SKM-1 treated with dmso at 0.1 percent for 144 hours (cell line): ENCODE measurements around the gene TXN.
A peak's percentile ranks its signal among the peaks of the same experiment; 100 is the strongest.
"Not testable (repeated sequence)": the region's sequence is repeated elsewhere in the genome, so short reads cannot be mapped to it uniquely, and the experiment has no call there.

ENCODE experiments used
- DNase-seq: peaks from one replicate; lab custom pipeline; 2025; ENCODE audit not compliant: unreplicated experiment; lab: John Stamatoyannopoulos, UW

Gene TXN

DNA sequence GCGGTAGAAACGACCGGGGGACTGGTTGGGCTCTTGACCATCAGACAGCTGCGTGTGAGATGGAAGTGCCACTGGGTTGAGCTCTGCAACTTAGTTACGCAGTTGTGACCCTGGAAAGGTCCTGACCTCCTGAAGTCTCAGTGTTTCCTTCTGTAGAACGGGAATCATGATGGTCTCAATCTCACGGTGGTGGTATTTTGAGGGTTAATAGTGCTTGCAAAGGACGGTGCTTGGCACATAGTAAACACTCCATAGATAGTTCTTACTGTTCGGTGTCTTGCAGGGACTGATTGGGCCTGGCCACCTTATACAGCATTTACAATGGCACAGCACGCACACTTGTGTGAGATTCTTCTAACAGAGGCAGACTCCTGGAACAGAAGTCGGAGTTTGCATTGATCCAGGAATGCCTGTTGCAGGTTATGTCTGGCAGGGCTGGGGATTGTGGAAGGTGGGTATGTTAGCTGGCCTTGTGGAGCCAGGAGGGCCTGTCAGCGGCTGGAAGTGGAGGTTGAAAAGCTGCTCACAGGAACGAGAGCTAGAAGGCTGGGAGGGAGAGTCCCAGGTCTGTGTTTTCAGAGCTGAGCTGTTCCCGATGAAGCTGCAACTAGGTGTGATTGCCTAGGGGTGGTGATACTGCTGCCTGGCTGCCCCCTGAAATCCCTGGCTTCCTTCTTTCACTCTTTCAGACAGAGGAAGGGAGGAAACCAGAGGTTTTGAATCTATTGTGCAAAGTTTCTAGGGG, 962 bp upstream of the TXN start:
- DNase-seq: no peak

DNA sequence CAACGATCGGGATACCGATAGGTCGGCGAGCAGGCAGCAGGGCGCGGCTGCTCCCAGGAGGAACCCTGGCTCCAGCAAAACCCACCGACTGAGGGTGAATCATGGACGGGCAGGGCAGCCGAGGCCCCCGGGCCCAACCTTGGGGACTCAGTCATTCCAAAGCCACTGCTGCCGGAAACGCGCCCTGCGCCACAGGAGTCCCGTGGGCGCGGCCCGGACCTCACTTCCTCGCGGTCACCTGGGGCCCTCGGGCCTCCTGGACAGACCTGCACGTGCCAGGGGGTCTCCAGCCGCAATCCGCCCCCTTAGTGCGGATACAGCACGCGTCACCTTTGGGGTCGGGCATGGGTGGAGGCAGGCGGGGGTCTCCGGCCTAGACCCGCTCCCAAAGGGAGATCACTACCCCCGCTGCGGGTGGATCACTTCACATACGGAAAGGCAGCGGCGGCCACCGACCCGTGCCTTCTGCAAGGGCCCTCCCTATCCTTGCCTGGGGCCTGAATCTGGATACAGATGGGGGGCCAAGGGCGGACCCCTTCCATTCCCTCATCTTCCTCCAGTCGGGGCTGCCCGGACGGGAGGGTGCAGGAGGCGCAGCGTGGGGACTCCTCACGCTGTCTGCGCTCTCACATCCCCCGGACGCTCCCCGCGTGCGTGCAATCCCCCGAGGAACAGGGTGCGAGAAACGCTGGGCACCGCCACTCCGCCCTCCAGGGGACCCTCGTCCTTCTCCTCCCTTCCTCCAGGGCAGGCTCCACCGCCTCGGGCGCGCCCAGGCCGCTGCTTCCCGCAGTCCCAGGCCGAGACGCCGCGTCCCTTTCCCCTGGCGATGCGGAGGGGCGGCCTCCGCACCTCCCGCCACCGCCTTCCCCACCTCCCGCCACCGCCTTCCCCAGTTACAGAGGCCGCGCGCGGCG, 586 bp downstream of the TXN start:
- no peak for DNase-seq

DNA sequence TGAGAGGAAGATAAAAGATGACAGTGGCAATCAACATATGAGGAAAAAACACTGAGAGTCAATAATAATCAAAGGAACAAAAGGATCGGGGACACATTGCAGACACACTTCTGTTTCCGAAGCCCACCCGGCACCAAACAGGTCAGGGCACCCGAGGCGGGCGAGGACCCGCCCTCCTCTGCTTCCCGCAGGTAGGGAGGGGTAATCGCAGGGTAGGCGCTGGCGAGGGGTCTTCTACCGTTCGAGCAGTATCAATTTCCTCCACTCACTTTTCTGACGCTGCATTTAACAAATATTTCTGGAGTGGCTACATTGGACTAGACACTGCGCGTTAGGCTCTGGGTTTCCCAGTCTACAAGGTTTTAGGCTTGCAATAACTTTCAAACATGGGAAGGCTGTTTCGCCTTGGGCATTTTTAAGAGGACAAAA, 1.3 kb downstream of the TXN start:
- no peak for DNase-seq

DNA sequence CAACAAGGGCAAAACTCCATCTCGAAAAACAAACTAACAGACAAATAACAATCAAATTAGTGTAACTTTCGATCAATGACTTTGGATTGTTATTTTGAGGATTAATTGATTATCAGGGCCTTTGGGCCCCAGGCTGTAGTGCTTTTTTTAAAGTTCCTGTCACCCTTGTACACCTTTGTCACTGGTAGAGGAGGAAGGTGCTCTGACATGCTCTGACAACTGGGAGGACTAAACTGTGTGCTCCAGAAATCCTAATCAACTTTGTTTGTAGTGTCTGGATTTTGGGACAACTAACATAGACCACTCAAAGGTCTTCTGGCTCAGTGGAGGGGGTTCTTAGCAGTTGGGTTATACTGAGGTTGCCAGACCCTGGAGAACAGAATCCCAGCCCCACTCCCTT, 1.8 kb downstream of the TXN start:
- no peak for DNase-seq

DNA sequence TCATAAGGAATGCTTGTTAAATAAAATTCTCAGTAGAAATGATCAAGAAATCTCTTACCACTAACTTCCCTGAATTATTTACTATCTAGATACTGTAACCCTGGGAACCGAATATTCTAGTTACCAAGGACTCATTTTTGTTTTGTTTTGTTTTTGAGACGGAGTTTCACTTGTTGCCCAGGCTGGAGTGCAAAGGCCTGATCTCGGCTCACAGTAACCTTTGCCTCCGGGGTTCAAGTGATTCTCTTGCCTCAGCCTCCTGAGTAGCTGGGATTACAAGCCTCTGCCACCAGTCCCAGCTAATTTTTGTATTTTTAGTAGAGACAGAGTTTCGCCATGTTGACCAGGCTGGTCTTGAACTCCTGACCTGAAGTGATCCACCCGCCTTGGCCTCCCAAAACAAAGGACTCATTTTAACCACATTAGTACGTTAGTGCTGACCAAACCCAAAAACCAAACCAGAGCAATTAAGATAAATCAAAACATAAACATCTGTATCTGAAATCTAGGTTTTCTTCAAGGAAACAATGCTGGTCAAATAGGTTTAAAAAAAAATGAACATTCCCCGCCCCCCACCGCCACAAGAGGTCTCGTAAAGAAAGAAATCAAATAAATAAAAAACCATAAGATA, 3.7 kb downstream of the TXN start:
- DNase-seq: no peak

DNA sequence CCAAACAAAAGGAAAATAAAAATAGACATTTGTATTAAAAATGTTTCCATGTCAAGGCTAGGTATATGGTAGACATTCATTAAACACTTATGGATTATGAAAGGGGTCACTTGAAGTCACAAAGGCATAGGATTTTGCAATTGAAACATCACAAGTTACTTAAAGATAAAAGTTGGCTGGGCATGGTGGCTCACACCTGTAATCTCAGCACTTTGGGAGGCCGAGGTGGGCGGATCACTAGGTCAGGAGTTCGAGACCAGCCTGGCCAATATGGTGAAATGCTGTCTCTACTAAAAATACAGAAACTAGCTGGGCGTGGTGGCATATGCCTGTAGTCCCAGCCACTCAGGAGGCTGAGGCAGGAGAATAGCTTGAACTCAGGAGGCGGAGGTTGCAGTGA, 4.5 kb downstream of the TXN start:
- DNase-seq: not testable (repeated sequence)

DNA sequence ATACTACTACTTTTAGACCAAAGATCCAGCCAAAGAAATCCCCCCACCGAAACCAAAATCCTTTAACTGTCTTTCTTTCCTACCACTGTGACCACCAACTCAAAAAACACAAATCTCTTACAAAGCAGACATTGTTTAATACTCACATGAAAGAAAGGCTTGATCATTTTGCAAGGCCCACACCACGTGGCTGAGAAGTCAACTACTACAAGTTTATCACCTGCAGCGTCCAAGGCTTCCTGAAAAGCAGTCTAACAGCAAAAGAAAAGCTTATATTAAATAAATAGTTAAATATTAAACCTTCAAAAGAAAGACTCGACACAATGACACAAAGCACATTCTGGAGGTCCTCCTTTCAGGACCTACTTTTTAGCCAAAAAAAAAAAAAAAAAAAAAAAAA, 5.1 kb downstream of the TXN start:
- no peak for DNase-seq

DNA sequence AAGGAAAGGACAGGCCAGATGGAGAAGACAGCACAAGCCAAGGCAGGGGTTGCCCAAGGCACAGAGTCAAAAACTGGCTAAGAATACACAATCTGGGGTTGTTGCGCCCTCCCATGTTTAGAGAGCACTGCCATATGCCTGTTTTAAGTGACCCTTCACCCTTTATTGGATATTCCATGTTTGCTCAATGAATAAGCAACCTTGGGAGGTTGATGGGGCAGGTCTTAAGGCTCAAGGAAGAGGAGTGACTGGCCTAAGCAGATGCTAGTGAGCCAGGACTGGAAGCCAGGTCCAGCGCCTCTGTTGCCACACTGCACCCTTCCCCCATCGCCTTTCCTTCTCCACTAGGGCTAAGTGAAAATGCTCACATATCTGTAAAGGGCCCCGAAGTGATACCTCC, 6.7 kb downstream of the TXN start:
- no peak for DNase-seq

DNA sequence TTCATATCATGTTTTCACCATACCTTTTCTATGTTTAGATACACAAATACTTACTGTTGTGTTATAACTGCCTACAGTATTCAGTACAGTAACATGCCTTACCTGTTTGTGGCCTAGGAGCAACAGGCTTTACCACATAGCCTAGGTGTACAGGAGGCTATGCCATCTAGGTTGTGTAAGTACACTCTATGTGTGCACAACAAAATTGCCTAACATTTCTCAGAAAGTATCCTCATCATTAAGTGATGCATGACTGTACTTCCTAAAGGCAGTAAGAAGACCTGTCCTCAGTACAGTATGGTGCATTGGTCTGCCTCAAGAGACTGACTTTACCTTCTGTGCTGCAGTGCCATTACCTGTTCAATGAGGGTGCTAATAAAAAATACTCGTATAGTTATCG, 7.9 kb downstream of the TXN start:
- DNase-seq: no peak

DNA sequence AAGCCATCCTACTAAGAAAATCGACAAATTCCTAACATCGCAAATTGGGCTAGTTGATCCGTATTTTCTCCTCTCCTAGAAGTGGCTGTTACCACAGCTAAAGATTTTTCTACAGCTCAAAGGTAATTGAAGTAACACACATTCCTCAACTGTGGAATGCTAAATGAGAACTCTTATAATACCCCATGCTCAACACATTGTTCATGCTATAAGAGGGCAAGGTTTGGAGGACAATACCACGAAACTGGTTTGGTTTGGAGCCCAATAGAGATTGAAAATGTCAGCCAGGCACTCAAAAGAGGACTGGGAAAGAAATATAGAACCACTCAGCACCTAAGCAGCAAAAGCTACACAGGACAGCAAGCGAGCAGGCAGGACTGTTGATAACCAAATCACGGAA, 10.1 kb downstream of the TXN start:
- no peak for DNase-seq

DNA sequence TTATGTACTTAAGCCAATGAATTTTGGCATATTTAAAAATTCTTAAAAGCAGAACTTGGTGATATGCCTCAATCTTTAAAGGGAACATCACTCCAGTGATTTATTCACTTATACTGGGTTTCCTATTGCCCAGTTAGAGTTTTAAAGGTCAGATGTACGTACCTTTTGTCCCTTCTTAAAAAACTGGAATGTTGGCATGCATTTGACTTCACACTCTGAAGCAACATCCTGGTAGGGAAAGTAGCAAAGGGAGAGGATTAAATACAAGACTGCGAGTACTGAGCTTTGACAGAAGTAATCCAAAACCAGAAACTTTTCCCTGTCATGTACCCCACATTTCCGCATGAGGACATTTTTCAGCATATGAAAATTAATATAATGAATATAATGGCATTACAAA, 11.7 kb downstream of the TXN start:
- no peak for DNase-seq

DNA sequence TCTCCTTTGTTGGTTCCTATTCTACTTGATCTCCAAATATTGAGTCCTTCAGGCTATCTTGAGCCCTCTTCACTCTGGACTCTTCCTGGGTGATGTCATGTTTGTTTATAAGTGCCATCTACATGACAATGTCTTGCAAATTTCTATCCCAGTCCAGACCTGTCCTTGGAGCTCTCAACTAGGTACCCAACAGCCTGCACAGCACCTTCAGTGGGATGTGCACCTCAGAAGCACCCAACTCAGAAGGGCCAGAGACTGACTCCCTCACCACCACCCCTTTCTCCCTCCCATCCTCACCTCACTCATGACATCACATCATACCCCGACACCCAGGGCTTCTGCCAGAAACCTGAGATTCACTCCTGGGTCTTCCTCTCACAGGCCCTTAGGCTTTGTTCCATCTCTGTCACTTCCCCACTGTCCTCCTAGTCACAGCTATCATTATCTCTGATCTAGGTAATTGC, 14.4 kb downstream of the TXN start:
- DNase-seq: no peak

DNA sequence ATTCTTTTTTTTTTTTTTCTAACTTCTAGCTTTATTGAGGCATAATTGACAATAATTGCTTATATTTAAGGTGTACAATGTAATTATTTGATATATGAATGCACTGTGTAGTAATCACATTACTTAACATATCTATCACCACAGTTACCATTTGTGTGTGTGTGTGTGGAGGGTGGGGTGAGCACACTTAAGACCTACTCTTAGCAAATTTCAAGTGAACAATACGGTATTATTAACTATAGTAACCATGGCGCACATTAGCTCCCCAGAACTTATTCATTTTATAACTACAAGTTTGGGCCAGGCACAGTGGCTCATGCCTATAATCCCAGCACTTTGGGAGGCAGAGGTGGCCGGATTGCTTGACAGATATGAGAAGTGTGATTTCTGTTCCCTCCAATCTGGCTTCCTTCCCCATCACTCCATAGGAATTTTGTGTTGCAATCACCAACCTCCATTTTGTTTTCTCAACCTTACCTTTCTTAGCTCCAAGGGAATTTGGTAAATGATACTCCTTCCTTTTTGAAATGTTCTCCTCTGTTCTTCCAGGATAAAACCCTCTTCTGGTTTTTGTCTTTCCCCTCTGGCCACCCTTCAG, 14.9 kb downstream of the TXN start:
- no peak for DNase-seq

DNA sequence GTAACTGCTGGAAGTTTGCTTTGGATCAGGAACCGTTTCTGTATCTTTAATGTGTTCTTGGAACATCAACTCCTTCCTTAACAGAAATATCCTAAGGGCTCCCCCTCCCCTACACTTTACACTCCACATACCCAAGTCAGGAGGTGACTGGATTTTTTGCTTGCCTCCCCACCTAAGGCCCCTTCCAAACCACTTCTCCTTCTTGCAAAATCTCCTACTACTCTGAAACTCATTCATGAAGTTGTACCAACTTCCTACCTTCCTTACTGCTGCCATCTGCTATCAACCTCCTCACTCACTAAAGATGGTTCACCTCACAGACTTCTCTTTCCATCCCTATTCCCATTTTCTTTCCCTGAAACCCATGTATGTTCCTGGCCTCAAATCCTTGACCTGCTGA, 16.1 kb downstream of the TXN start:
- DNase-seq: peak; percentile 16

DNA sequence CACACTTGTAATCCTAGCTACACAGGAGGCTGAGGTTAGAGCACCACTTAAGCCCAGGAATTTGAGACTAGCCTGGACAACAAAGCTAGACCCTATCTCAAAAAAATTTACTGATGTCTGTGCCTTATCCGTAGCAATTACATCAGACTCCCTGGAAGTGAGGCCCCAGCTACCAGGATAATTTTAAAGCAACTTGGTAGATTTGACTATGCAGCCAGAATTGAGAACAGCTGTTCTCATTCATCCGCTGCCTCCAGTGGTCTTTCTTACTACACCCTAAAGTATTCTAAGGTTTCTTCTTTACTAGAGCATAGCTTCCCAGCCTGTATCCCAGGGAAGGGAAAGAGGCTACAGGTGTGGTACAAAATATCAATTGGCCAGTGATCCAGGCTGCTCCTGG, 28.0 kb downstream of the TXN start:
- DNase-seq: no peak

DNA sequence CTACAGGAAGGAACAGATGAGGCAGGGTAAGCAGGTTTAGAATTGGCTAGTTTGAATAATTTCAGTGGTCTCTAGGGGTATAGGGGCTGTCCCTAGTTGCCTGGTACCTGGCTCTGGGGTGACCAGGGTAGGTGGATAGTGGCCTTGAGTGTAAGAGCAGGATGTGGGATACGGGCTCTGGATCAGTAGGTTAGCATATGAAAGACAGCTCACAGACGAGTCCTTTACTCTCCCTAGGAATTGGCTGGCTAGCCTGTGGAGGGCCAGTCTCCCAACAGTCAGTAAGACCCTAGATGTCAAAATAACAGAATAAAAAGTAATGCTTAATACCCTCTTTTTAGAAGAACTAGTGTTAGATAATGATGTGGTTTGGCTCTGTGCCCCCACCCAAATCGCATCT, 31.7 kb downstream of the TXN start:
- no peak for DNase-seq

DNA sequence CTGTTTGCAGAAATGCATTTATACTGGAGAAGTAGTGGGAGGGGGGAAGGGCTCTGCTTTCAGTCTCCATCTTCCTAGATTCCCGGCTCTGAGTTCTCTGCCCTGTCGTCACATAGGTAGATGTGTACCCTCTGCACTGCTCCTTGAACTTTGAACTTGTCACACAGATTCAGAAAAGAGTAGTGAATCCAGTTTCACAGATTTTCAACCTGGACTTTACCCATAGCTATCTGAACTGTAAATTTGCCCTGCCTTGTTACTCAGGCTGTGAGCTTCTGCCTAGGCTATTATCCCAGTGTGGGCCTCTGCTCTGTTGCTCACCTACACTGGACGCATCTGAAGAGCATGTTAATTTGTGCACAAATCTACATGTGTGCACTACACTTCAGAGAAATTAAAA, 35.5 kb downstream of the TXN start:
- DNase-seq: no peak

DNA sequence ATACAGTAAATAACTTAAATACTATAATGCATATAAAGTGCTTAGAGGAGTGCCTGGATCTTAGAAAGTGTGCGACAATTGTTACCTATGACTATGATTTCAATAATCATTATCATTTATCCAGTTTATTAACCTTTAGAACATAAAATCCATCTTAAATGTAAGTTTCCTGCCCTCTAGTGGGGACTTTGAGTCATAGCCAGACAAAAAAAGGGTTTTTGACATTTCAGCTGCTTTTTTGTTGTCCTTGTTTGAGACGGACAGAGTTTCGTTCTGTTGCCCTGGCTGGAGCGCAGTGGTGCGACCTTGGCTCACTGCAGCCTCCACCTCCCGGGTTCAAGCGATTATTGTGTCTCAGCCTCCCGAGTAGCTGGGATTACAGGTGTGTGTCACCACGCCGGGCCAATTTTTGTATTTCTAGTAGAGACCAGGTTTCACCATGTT, 38.6 kb downstream of the TXN start:
- no peak for DNase-seq

DNA sequence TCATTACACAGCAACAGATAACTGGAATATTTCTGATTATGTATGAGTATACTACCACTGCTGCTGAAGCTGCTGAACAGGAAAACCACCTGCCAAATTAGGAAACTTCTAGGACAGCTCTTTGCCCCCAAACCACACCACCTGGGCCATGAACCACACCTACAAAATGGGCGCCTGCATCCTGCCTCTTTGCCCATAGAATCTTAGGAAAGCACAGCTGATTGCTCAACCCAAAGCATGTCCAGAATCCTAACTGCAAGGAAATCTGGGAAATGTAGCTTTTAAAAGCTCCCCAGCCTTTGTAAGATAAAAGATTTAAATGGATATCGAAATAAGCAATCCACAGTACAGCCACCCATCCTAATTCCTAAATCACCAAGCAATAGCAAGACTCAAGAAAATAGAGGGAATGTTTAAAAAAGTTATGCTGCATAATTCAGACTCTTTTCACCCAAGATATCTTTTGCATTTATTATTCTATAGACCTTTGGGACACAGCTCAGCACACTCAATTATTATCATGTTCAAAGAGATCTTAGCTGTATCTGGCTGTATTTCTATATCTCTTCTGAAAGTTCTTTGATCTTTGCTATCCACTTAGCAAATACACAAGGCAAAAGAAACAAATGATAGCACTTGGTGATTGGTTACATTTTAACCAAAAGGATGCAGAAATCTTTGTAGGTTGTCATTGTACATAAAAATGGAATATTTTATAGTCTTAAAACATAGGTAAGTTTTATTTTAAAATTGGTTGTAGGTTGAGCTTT, 41.5 kb downstream of the TXN start:
- no peak for DNase-seq

DNA sequence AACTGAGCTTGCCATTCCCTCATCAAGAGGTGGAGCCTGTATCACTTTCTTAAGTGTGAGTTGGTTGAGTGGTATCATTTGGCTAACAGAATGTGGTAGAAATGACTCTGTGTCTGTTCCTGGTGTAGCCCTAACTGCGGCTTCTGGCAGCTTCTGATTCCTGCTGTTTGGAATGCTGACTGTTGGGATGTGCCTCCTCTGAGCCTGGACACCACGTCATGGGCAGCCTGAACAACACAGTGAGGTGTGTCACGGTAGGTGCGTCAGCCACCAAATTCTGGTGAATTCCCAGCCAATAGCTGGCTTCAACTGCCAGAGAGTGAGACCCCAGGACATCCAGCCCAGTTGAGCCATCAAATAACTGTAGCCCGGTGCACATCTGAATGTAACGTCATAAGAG, 42.2 kb downstream of the TXN start:
- DNase-seq: no peak
